ENCODE measurements around the gene MINDY3.

MINDY3 gene

GRCh38 chr10:15884447-15884846 is 24.1 kb upstream of the MINDY3 start:
- TF ChIP-seq TAF1 (IDR thresholded peaks at IDR 0.05; ENCODE audit: borderline replicate concordance, insufficient read depth, low read length): no peak
- TF ChIP-seq POLR2AphosphoS5 (IDR thresholded peaks at IDR 0.05; ENCODE audit: low read depth, low read length): no peak
- TF ChIP-seq FOXP2 (optimal IDR thresholded peaks at IDR 0.05; ENCODE audit: borderline replicate concordance, extremely low read depth, extremely low read length, insufficient read depth): no peak
- no peak for TF ChIP-seq SIN3A (IDR thresholded peaks at IDR 0.05; ENCODE audit: borderline replicate concordance, insufficient read depth, low read length)
- TF ChIP-seq REST (IDR thresholded peaks at IDR 0.05; ENCODE audit: insufficient read depth in 1 of 2, low read depth in 2 of 2, low read length in 2 of 2): no peak

- no peak for TF ChIP-seq SIN3A (IDR thresholded peaks at IDR 0.05; ENCODE audit: borderline replicate concordance, insufficient read depth, low read length)
- no peak for TF ChIP-seq FOXP2 (optimal IDR thresholded peaks at IDR 0.05; ENCODE audit: borderline replicate concordance, extremely low read depth, extremely low read length, insufficient read depth)
- TF ChIP-seq POLR2AphosphoS5 (IDR thresholded peaks at IDR 0.05; ENCODE audit: low read depth, low read length): no peak
- TF ChIP-seq TAF1 (IDR thresholded peaks at IDR 0.05; ENCODE audit: borderline replicate concordance, insufficient read depth, low read length): no peak
- TF ChIP-seq REST (IDR thresholded peaks at IDR 0.05; ENCODE audit: insufficient read depth in 1 of 2, low read depth in 2 of 2, low read length in 2 of 2): no peak
Observed at GRCh38 chr10:15881542-15881941, 21.2 kb upstream of the MINDY3 start.

GRCh38 chr10:15879663-15880062 is 19.4 kb upstream of the MINDY3 start:
- TF ChIP-seq REST (IDR thresholded peaks at IDR 0.05; ENCODE audit: insufficient read depth in 1 of 2, low read depth in 2 of 2, low read length in 2 of 2) (no peak), POLR2AphosphoS5 (IDR thresholded peaks at IDR 0.05; ENCODE audit: low read depth, low read length) (no peak), SIN3A (IDR thresholded peaks at IDR 0.05; ENCODE audit: borderline replicate concordance, insufficient read depth, low read length) (no peak), FOXP2 (optimal IDR thresholded peaks at IDR 0.05; ENCODE audit: borderline replicate concordance, extremely low read depth, extremely low read length, insufficient read depth) (no peak), TAF1 (IDR thresholded peaks at IDR 0.05; ENCODE audit: borderline replicate concordance, insufficient read depth, low read length) (no peak)

GRCh38 chr10:15879058-15879457 is 18.8 kb upstream of the MINDY3 start:
- TF ChIP-seq TAF1 (IDR thresholded peaks at IDR 0.05; ENCODE audit: borderline replicate concordance, insufficient read depth, low read length) (no peak), SIN3A (IDR thresholded peaks at IDR 0.05; ENCODE audit: borderline replicate concordance, insufficient read depth, low read length) (no peak), REST (IDR thresholded peaks at IDR 0.05; ENCODE audit: insufficient read depth in 1 of 2, low read depth in 2 of 2, low read length in 2 of 2) (no peak), POLR2AphosphoS5 (IDR thresholded peaks at IDR 0.05; ENCODE audit: low read depth, low read length) (no peak), FOXP2 (optimal IDR thresholded peaks at IDR 0.05; ENCODE audit: borderline replicate concordance, extremely low read depth, extremely low read length, insufficient read depth) (no peak)

All from PFSK-1 (cell line).